Activated CD4-positive, alpha-beta T cell treated with anti-CD3 and anti-CD28 coated beads, Interleukin-2, amount 10 ng/mL, durations not matched to agents 24 days and 14 days (primary cell): ENCODE measurements around the gene SLC12A5. TPM values are rescaled to one million over a fixed set of nuclear protein-coding genes. Genes with fewer than 3 reads are reported as not detected.

Experiments
- DNase-seq: peaks from one replicate; pipeline ENCODE4 v3.0.0; 2022
- H3K27ac Mint-ChIP-seq: one replicate; pipeline ENCODE4 v1.8.0; 2022; ENCODE audit warnings: mild to moderate bottlenecking, mixed read lengths
- H3K27me3 Mint-ChIP-seq: one replicate; pipeline ENCODE4 v1.8.0; 2022; ENCODE audit warnings: mixed read lengths
- H3K36me3 Mint-ChIP-seq: one replicate; pipeline ENCODE4 v1.8.0; 2022; ENCODE audit warnings: low read depth, mild to moderate bottlenecking, mixed read lengths
- H3K4me1 Mint-ChIP-seq: one replicate; pipeline ENCODE4 v1.8.0; 2021; ENCODE audit warnings: mixed read lengths
- H3K4me3 Mint-ChIP-seq: one replicate; pipeline ENCODE4 v1.8.0; 2022; ENCODE audit warnings: mild to moderate bottlenecking, moderate library complexity, mixed read lengths
- H3K9me3 Mint-ChIP-seq: one replicate; pipeline ENCODE4 v1.8.0; 2021; ENCODE audit warnings: mixed read lengths
- intact Hi-C: fragments of 100-400 bp; cut with micrococcal nuclease; formaldehyde crosslinking; loops from one replicate; pipeline ENCODE4 v1.15.1; 2023
- total RNA-seq: library from RNA; stranded (reverse); gene quantifications from 2 replicates; pipeline ENCODE4 v1.2.3, GENCODE V29; 2022

The SLC12A5 gene
- total RNA-seq, 1 donor from 2014 or later, result not detected

DNA sequence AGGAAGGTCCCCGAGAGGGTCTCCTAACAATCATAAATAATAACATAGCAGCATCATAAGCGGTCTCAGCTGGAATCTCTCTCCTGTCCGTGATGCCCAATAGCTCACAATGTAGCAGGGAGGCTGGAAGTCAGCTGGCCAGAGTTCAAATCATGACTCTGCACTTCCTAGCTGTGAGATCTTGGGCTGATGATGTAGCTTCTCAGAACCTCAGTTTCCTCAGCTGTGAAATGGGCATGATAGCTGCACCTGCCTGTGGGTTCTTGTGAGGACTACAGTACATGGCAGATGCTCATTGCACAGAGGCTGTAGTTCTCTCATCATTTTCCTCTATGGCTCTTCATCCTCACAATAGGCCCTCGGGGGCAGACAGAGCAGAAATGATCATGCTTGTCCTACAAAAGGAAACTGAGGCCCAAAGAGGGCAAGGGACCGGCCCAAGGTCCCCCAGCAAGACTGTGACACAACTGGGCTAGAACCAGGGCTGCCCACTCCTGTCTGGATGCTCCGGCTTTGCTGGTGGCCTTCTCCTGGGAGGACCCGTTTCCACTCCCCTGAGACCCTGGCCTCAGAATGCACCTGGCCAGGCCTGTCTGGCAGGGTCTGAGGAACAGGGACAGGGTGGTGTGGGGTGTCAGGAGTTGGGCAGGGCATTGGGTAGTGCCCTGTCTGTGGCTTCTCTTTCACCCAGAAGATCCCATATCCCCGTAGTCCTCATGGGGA is 17.7 kb downstream of the SLC12A5 start:
- no peaks in the 10 kb centered on the region for H3K36me3 Mint-ChIP-seq

DNA sequence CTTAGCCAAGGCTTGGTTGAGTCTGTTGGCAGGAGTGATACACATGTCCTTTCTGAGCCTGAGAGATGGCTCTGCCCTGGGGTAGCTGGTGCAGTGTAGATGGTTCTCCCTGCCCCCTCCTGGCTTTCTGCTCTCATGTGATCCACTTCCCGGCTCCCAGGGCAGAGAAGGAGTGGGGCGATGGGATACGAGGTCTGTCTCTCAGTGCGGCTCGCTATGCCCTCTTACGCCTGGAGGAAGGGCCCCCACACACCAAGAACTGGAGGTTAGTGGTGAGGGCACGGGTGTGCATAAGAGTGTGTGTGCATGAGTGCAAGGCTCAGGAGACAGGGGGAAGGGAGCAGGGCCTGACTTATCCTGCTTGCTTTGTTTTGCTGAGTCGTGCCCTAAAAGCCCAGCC is 18.8 kb downstream of the SLC12A5 start:
- Mint-ChIP-seq H3K27ac (no peak overlapping the region), H3K27me3 (peaks cover 12% of the 10 kb centered on the region), H3K4me3 (no peak overlapping the region), H3K36me3 (no peaks in the 10 kb centered on the region), H3K4me1 (no peaks in the 10 kb centered on the region), H3K9me3 (no peaks in the 10 kb centered on the region)
- no peak for DNase-seq
- intact Hi-C loops, result no loop called here

More for the DNA sequence above, 17.7 kb downstream of the SLC12A5 start:
- intact Hi-C loops, result no loop called here
- Mint-ChIP-seq H3K9me3 (no peaks in the 10 kb centered on the region), H3K4me1 (no peaks in the 10 kb centered on the region), H3K27ac (no peak overlapping the region), H3K27me3 (peaks cover 14% of the 10 kb centered on the region), H3K4me3 (no peak overlapping the region)
- DNase-seq, result no peak

DNA sequence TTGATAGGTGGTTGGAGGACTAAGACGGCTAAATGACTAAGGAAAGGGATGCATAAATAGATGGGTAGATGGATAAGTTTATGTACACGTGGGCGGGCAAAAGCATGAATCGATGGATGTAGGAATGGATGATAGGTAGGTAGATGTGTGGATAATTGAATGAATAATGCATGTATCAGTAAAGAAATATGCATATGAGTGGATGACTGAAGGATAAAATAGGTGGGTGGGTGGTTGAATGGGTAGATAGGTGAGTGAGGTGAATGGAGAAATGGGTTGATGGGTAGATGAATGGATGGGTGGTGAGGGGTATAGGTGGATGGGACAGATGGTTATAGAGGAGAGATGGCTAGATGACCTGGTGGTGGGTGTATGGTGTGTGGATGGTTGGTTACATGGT is 20.2 kb downstream of the SLC12A5 start:
- Mint-ChIP-seq H3K4me3 (no peak overlapping the region), H3K27me3 (peaks cover 15% of the 10 kb centered on the region), H3K4me1 (no peaks in the 10 kb centered on the region), H3K36me3 (no peaks in the 10 kb centered on the region), H3K27ac (no peak overlapping the region), H3K9me3 (no peaks in the 10 kb centered on the region)
- intact Hi-C loops, result no loop called here
- no peak for DNase-seq

DNA sequence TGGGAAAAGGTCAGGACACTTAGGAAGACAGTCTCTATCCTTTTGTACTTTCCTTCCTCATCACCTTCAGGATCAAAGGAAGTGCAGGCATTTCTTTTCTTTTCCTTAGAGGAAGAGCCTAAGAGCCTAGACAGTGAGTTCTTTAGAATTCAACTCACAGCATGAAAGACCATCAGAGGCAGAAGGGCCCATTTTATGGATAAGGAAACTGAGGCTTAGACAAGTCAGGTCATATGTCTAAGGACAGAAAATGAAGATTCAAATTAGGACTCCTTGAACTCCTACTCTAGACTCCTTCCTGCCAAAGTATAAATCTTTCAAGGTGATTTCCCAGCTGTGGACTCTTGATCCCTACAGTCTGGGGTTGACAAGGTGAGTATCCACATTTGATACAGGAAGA is 20.8 kb downstream of the SLC12A5 start:
- no peak for DNase-seq
- Mint-ChIP-seq H3K4me3 (no peak overlapping the region), H3K4me1 (no peaks in the 10 kb centered on the region), H3K27me3 (peaks cover 17% of the 10 kb centered on the region), H3K36me3 (no peaks in the 10 kb centered on the region), H3K27ac (no peak overlapping the region), H3K9me3 (no peaks in the 10 kb centered on the region)
- intact Hi-C loops, result no loop called here

DNA sequence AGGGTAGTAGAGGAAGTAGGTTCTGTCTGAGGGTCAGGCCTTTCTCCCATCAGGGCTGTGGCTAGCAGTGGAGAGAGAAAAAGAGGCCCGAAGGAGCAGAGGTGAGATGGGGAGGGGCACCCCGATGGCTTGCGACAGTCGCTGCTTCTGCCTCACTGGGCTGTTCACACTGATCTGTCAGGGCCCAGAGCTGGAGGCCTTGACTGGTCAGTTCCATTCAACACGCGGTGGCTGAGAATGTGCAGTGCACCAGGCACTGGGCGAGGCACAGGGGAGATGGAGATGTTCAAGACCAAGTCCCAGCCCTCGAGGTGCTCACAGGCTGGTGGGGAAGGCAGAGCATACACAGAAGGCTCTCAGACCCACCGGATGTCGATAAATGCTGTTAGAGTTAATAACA is 21.4 kb downstream of the SLC12A5 start:
- peaks cover 21% of the 10 kb centered on the region for H3K27me3 Mint-ChIP-seq
- H3K4me3 Mint-ChIP-seq, result no peak overlapping the region
- no peak for DNase-seq
- no peak overlapping the region for H3K27ac Mint-ChIP-seq
- H3K4me1 Mint-ChIP-seq, result peaks cover 3% of the 10 kb centered on the region
- H3K9me3 Mint-ChIP-seq, result no peaks in the 10 kb centered on the region
- intact Hi-C loops, result no loop called here
- H3K36me3 Mint-ChIP-seq, result no peaks in the 10 kb centered on the region

DNA sequence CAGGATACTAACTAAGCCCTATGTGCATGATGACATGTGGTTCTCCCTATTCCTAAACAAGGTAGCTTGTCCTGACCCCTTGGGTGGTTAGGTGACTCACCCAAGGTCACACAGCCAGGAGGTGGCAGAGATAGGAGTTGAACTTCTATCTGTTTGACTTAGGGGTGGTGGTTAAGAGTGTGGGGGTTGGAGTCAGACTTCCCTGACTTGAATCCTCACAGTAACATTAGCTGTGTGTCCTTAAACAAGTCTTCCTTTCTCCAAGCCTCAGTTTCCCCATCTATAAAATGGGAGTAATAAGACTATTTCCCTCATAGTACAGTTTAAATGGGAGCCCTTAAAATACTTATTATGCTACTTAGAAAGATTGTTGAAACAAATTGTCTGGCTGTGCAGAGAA is 21.9 kb downstream of the SLC12A5 start:
- intact Hi-C loops, result no loop called here
- Mint-ChIP-seq H3K27ac (no peak overlapping the region), H3K4me3 (no peak overlapping the region), H3K27me3 (peaks cover 25% of the 10 kb centered on the region), H3K4me1 (peaks cover 3% of the 10 kb centered on the region), H3K9me3 (no peaks in the 10 kb centered on the region), H3K36me3 (no peaks in the 10 kb centered on the region)
- DNase-seq, result no peak

DNA sequence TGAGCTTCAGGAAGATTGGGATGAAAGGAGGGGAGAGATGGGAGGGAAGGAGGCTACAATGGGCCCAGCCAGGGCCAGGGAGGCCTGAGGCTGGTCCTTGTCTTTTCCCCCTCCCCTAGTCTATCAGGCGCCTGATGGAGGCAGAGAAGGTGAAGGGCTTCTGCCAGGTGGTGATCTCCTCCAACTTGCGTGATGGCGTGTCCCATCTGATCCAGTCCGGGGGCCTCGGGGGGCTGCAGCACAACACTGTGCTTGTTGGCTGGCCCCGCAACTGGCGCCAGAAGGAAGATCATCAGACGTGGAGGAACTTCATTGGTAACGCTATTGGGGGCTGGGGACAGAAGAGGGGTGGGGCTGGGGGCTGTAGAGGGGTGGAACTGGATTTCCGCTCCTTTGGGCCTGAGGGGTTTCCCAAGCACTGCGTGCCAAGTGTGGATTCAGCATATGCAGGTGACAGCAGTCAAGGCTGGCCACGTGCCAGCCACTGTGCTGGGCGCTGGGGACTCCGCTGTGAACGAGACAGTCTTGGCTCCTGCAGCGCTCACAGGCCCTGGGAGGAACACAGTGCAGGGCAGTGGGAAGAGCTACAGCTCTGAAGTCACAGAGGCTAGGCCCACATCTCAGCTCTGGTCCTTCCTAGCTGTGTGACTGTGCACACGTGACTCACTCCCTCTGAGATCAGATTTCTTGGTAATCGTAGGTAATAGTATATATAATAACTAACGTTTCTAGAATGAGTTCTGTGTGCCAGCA is 22.7 kb downstream of the SLC12A5 start:
- intact Hi-C loops, result no loop called here
- no peak overlapping the region for H3K27ac Mint-ChIP-seq
- H3K4me1 Mint-ChIP-seq, result peaks cover 3% of the 10 kb centered on the region

DNA sequence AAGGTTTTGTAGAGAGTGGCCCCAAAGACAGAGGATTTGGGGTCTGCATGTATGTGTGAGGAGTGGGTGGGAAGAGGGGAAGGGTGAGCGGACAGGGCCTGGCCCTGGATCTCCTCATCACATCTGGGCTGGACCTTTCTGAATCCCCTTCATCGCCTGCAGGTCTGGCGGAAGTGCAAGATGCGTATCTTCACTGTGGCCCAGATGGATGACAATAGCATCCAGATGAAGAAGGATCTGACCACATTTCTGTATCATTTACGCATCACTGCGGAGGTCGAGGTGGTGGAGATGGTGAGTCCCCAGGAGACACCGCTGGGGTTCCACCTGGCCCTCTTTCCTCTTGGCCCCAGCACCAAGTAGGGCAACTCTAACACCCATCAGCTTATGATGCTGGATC is 24.4 kb downstream of the SLC12A5 start:
- peaks cover 5% of the 10 kb centered on the region for H3K4me1 Mint-ChIP-seq
- DNase-seq, result no peak
- H3K27me3 Mint-ChIP-seq, result peaks cover 41% of the 10 kb centered on the region
- no peak overlapping the region for H3K4me3 Mint-ChIP-seq
- H3K36me3 Mint-ChIP-seq, result no peaks in the 10 kb centered on the region
- no peak overlapping the region for H3K27ac Mint-ChIP-seq
- intact Hi-C loops, result no loop called here
- H3K9me3 Mint-ChIP-seq, result no peaks in the 10 kb centered on the region

More for the DNA sequence above, 22.7 kb downstream of the SLC12A5 start:
- peaks cover 31% of the 10 kb centered on the region for H3K27me3 Mint-ChIP-seq
- no peaks in the 10 kb centered on the region for H3K36me3 Mint-ChIP-seq
- H3K9me3 Mint-ChIP-seq, result no peaks in the 10 kb centered on the region
- no peak overlapping the region for H3K4me3 Mint-ChIP-seq
- no peak for DNase-seq

DNA sequence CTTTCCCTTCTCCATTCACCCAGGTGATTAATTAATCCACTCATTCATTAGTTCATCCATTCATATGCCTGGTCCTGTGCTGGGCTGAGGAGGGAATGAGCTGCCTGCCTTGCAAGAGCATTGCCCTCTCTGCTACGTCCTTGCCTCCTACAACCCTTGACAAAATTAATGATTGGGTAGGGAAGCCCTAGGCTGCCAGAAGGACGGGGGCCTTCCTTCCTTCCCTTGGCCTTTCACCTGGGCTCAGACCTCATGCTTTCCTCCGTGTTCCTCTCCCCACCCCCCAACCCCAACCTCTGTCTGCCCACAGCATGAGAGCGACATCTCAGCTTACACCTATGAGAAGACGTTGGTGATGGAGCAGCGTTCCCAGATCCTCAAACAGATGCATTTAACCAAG is 25.6 kb downstream of the SLC12A5 start:
- Mint-ChIP-seq H3K36me3 (no peaks in the 10 kb centered on the region), H3K4me1 (peaks cover 11% of the 10 kb centered on the region), H3K27ac (no peak overlapping the region), H3K4me3 (no peak overlapping the region), H3K27me3 (peaks cover 44% of the 10 kb centered on the region), H3K9me3 (no peaks in the 10 kb centered on the region)
- no peak for DNase-seq
- intact Hi-C loops, result no loop called here

DNA sequence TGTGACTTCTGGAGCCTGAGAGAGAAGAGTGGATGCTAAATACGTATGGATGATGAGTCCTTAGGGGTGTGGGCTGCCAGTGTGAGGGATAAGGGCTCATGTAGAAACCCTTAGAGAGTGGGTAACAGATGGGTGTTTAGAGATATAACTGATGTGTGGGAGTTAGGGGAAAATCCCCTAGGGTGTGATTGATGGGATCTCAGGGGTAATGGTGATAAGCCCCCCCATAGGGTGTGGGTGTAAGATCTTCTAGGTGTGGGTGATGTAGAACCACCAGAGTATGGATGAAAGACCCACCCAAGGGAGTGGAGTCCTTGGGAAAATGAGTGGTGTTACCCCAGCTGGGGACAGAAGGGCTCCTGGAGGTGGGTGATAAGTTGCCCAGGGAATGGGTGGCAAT is 26.3 kb downstream of the SLC12A5 start:
- Mint-ChIP-seq H3K36me3 (peaks cover 3% of the 10 kb centered on the region), H3K4me1 (peaks cover 18% of the 10 kb centered on the region), H3K4me3 (no peak overlapping the region), H3K27me3 (peaks cover 44% of the 10 kb centered on the region), H3K27ac (no peak overlapping the region), H3K9me3 (no peaks in the 10 kb centered on the region)
- intact Hi-C loops, result no loop called here
- no peak for DNase-seq

DNA sequence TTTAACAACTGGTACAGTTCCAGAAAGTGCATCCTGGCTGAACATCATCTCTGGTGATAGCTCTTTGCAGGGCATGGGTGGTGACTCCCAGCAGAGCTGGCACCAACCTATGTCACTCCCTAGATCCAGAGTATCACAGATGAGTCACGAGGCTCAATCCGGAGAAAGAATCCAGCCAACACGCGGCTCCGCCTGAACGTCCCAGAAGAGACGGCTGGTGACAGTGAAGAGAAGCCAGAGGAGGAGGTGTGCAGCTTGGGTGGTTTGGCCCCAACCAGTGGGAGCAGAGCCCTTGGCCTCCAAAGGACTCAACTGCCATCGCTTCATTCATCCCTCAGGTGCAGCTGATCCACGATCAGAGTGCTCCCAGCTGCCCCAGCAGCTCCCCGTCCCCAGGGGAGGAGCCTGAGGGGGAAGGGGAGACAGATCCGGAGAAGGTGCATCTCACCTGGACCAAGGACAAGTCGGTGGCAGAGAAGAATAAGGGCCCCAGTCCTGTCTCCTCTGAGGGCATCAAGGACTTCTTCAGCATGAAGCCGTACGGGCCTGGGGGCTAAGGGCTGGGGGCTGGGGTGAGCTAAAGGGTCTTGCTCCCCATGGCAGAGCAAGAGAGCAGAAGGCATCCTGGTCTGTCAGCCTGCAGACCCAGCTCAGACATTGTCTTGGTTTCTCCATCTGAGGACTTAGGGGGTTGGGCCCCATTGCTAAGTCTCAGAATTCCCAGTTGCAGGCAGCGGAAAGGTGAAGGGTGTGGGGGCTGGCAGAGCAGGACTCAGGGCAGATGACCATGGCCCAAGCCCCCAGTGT is 27.2 kb downstream of the SLC12A5 start:
- no peak for DNase-seq
- H3K36me3 Mint-ChIP-seq, result peaks cover 11% of the 10 kb centered on the region
- no peak overlapping the region for H3K27ac Mint-ChIP-seq
- H3K4me1 Mint-ChIP-seq, result peaks cover 25% of the 10 kb centered on the region
- peaks cover 40% of the 10 kb centered on the region for H3K27me3 Mint-ChIP-seq
- intact Hi-C loops, result no loop called here
- H3K4me3 Mint-ChIP-seq, result no peak overlapping the region
- H3K9me3 Mint-ChIP-seq, result no peaks in the 10 kb centered on the region

DNA sequence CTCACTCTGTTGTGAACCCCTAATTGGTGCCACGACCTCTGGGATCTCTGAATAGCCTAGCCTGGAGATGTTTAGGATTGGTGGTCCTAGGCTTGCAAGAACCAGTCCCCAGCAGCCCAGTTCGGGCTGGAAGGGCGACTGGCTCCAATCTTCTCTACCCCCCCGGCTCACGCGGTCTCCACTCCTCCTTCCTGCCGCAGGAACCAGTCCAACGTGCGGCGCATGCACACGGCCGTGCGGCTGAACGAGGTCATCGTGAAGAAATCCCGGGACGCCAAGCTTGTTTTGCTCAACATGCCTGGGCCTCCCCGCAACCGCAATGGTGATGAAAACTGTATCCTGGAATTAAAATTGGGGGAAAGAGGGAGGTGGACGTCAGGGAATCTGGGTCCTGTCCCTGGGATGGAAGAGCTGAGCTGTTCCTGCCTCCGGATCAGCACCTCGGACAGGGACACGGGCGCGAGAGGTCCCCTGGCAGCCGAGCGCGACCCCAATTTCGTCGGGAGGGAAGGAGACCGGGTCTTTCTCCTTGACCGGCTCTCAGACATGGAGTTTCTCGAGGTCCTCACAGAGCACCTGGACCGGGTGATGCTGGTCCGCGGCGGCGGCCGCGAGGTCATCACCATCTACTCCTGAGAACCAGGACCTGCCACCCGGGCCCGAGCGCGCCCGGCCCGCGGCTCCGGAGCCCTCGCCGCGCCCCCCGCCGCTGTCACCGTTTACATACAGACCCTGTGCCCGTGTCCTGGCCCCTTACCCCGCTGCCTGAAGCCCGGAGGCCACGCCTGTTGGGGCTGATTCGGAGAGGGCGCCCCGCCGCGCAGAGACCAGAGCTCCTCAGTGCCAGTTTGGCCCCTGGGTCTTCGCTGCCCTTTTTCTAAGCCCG is 28.2 kb downstream of the SLC12A5 start:
- no peak overlapping the region for H3K27ac Mint-ChIP-seq

DNA sequence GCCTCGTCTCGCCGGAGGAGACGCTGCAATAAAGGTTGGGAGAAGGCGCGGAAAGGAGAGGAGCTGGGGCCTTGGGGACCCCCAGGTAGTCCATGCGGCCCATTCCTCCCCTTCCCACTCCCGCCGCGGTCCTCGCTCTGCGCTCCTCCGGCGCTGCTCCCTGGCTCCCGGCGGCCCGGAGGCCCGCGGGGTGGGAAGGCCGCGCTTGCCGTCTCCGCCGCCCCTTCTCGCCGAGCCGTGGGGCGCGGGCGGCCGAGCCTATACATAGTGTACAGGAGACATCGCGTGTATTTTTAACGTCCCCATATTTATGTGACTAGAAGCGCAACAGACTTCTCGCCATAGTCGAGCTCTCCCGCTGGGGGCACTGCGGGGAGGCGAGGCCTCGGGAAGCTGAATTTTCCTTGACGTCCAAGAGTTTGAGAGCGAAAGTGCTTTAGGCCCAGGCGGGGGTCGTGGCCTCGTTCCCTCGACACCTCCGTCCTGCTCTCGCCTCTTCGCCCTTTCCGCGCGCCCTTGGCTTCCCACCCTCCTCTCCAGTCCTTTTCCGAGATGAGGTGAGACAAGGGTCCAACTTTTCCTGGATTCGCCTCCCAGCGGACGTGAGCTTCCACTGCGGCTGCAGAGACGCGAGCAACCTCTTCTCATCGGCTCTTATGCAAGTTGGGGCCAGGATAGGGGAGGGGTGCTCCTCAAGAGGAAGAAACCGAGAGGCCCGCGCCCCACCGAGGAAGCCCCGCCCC is 29.0 kb downstream of the SLC12A5 start:
- peaks cover 29% of the 10 kb centered on the region for H3K4me1 Mint-ChIP-seq
- H3K27me3 Mint-ChIP-seq, result peaks cover 39% of the 10 kb centered on the region
- peak; percentile 71 for DNase-seq
- H3K4me3 Mint-ChIP-seq, result peak overlapping the region; percentile 33
- H3K36me3 Mint-ChIP-seq, result peaks cover 28% of the 10 kb centered on the region
- intact Hi-C loops, result no loop called here
- H3K9me3 Mint-ChIP-seq, result no peaks in the 10 kb centered on the region
- H3K27ac Mint-ChIP-seq, result no peak overlapping the region

More for the DNA sequence above, 28.2 kb downstream of the SLC12A5 start:
- Mint-ChIP-seq H3K4me1 (peaks cover 29% of the 10 kb centered on the region), H3K4me3 (no peak overlapping the region), H3K36me3 (peaks cover 21% of the 10 kb centered on the region), H3K9me3 (no peaks in the 10 kb centered on the region), H3K27me3 (peaks cover 39% of the 10 kb centered on the region)
- intact Hi-C loops, result no loop called here
- peak; percentile 73 for DNase-seq
